ENCODE measurements around the gene DCAF12.
"Not testable (repeated sequence)": the region's sequence is repeated elsewhere in the genome, so short reads cannot be mapped to it uniquely, and the experiment has no call there.

Gene DCAF12

GRCh38 chr9:34059281-34059680, 67.2 kb downstream of the DCAF12 start:
- peaks cover 6% of the 10 kb centered on the region for H3K4me1 ChIP-seq (ENCODE audit: control insufficient read depth, insufficient read depth, low read length)
- no peak overlapping the region for H3K9ac ChIP-seq (ENCODE audit: low read length)
- H3K36me3 ChIP-seq (ENCODE audit: control insufficient read depth, insufficient read depth, low read length, severe bottlenecking): no peaks in the 10 kb centered on the region
- H3K27me3 ChIP-seq (replicated peaks; ENCODE audit: control insufficient read depth, insufficient read depth, low read length): no peaks in the 10 kb centered on the region
- DNase-seq (ENCODE audit: low read depth): no peak
- H3K9me3 ChIP-seq (ENCODE audit: control insufficient read depth, low read length): no peaks in the 10 kb centered on the region
- H3K4me3 ChIP-seq (ENCODE audit: low read length): no peak overlapping the region

- no peaks in the 10 kb centered on the region for H3K27me3 ChIP-seq (replicated peaks; ENCODE audit: control insufficient read depth, insufficient read depth, low read length)
- peaks cover 21% of the 10 kb centered on the region for H3K4me1 ChIP-seq (ENCODE audit: control insufficient read depth, insufficient read depth, low read length)
- DNase-seq (ENCODE audit: low read depth): no peak
- peak overlapping the region; percentile 90 for H3K9ac ChIP-seq (ENCODE audit: low read length)
- peak overlapping the region; percentile 85 for H3K4me3 ChIP-seq (ENCODE audit: low read length)
- H3K36me3 ChIP-seq (ENCODE audit: control insufficient read depth, insufficient read depth, low read length, severe bottlenecking): no peaks in the 10 kb centered on the region
- no peaks in the 10 kb centered on the region for H3K9me3 ChIP-seq (ENCODE audit: control insufficient read depth, low read length)
Measured at GRCh38 chr9:34049630-34050384, 76.7 kb downstream of the DCAF12 start.

- H3K36me3 ChIP-seq (ENCODE audit: control insufficient read depth, insufficient read depth, low read length, severe bottlenecking): no peaks in the 10 kb centered on the region
- peaks cover 21% of the 10 kb centered on the region for H3K4me1 ChIP-seq (ENCODE audit: control insufficient read depth, insufficient read depth, low read length)
- DNase-seq (ENCODE audit: low read depth): peak; percentile 98
- H3K9ac ChIP-seq (ENCODE audit: low read length): peak within 1 kb of the TSS; percentile 90
- H3K4me3 ChIP-seq (ENCODE audit: low read length): peak within 1 kb of the TSS; percentile 85
- H3K9me3 ChIP-seq (ENCODE audit: control insufficient read depth, low read length): no peaks in the 10 kb centered on the region
- H3K27me3 ChIP-seq (replicated peaks; ENCODE audit: control insufficient read depth, insufficient read depth, low read length): no peaks in the 10 kb centered on the region
Measured at GRCh38 chr9:34048727-34049629, 77.5 kb downstream of the DCAF12 start, which contains the start of gene UBAP2. TSS of gene UBAP2 (minus strand) at chr9:34048887. CDS start at chr9:34017148, 31,739 bp downstream.

GRCh38 chr9:34047864-34048726, 78.4 kb downstream of the DCAF12 start:
- peak overlapping the region; percentile 90 for H3K9ac ChIP-seq (ENCODE audit: low read length)
- H3K4me3 ChIP-seq (ENCODE audit: low read length): peak overlapping the region; percentile 85
- peak; percentile 57 for DNase-seq (ENCODE audit: low read depth)
- no peaks in the 10 kb centered on the region for H3K9me3 ChIP-seq (ENCODE audit: control insufficient read depth, low read length)
- peaks cover 21% of the 10 kb centered on the region for H3K4me1 ChIP-seq (ENCODE audit: control insufficient read depth, insufficient read depth, low read length)
- no peaks in the 10 kb centered on the region for H3K27me3 ChIP-seq (replicated peaks; ENCODE audit: control insufficient read depth, insufficient read depth, low read length)
- no peaks in the 10 kb centered on the region for H3K36me3 ChIP-seq (ENCODE audit: control insufficient read depth, insufficient read depth, low read length, severe bottlenecking)

- peak overlapping the region; percentile 14 for H3K9ac ChIP-seq (ENCODE audit: low read length)
- peak; percentile 31 for DNase-seq (ENCODE audit: low read depth)
- peak overlapping the region; percentile 85 for H3K4me3 ChIP-seq (ENCODE audit: low read length)
- H3K36me3 ChIP-seq (ENCODE audit: control insufficient read depth, insufficient read depth, low read length, severe bottlenecking): peaks cover 3% of the 10 kb centered on the region
- peaks cover 21% of the 10 kb centered on the region for H3K4me1 ChIP-seq (ENCODE audit: control insufficient read depth, insufficient read depth, low read length)
- no peaks in the 10 kb centered on the region for H3K27me3 ChIP-seq (replicated peaks; ENCODE audit: control insufficient read depth, insufficient read depth, low read length)
- H3K9me3 ChIP-seq (ENCODE audit: control insufficient read depth, low read length): no peaks in the 10 kb centered on the region
Measured at GRCh38 chr9:34046784-34047379, 79.6 kb downstream of the DCAF12 start.

- DNase-seq (ENCODE audit: low read depth): no peak
- Histone ChIP-seq H3K9me3 (ENCODE audit: control insufficient read depth, low read length) (no peaks in the 10 kb centered on the region), H3K27me3 (replicated peaks; ENCODE audit: control insufficient read depth, insufficient read depth, low read length) (no peaks in the 10 kb centered on the region), H3K36me3 (ENCODE audit: control insufficient read depth, insufficient read depth, low read length, severe bottlenecking) (peaks cover 3% of the 10 kb centered on the region), H3K4me1 (ENCODE audit: control insufficient read depth, insufficient read depth, low read length) (peaks cover 21% of the 10 kb centered on the region), H3K4me3 (ENCODE audit: low read length) (no peak overlapping the region), H3K9ac (ENCODE audit: low read length) (no peak overlapping the region)
Measured at GRCh38 chr9:34045903-34046302, 80.6 kb downstream of the DCAF12 start.

- not testable (repeated sequence) for H3K4me3 ChIP-seq (ENCODE audit: low read length); H3K9ac ChIP-seq (ENCODE audit: low read length)
Measured at GRCh38 chr9:34042074-34042473, 84.4 kb downstream of the DCAF12 start.

GRCh38 chr9:34038851-34039250, 87.6 kb downstream of the DCAF12 start:
- not testable (repeated sequence) for H3K4me3 ChIP-seq (ENCODE audit: low read length); H3K27me3 ChIP-seq (replicated peaks; ENCODE audit: control insufficient read depth, insufficient read depth, low read length); H3K9me3 ChIP-seq (ENCODE audit: control insufficient read depth, low read length); DNase-seq (ENCODE audit: low read depth); H3K4me1 ChIP-seq (ENCODE audit: control insufficient read depth, insufficient read depth, low read length); H3K36me3 ChIP-seq (ENCODE audit: control insufficient read depth, insufficient read depth, low read length, severe bottlenecking); H3K9ac ChIP-seq (ENCODE audit: low read length)

More at GRCh38 chr9:34042074-34042473, 84.4 kb downstream of the DCAF12 start:
- H3K27me3 ChIP-seq (replicated peaks; ENCODE audit: control insufficient read depth, insufficient read depth, low read length); H3K4me1 ChIP-seq (ENCODE audit: control insufficient read depth, insufficient read depth, low read length); DNase-seq (ENCODE audit: low read depth); H3K36me3 ChIP-seq (ENCODE audit: control insufficient read depth, insufficient read depth, low read length, severe bottlenecking); H3K9me3 ChIP-seq (ENCODE audit: control insufficient read depth, low read length): not testable (repeated sequence)

GRCh38 chr9:34037626-34038025, 88.9 kb downstream of the DCAF12 start:
- Histone ChIP-seq H3K27me3 (replicated peaks; ENCODE audit: control insufficient read depth, insufficient read depth, low read length) (no peaks in the 10 kb centered on the region), H3K36me3 (ENCODE audit: control insufficient read depth, insufficient read depth, low read length, severe bottlenecking) (peaks cover 8% of the 10 kb centered on the region), H3K9ac (ENCODE audit: low read length) (no peak overlapping the region), H3K9me3 (ENCODE audit: control insufficient read depth, low read length) (no peaks in the 10 kb centered on the region), H3K4me1 (ENCODE audit: control insufficient read depth, insufficient read depth, low read length) (peaks cover 6% of the 10 kb centered on the region), H3K4me3 (ENCODE audit: low read length) (no peak overlapping the region)
- DNase-seq (ENCODE audit: low read depth): no peak

- Histone ChIP-seq H3K36me3 (ENCODE audit: control insufficient read depth, insufficient read depth, low read length, severe bottlenecking) (peaks cover 5% of the 10 kb centered on the region), H3K27me3 (replicated peaks; ENCODE audit: control insufficient read depth, insufficient read depth, low read length) (no peaks in the 10 kb centered on the region)
Measured at GRCh38 chr9:34036625-34037024, 89.9 kb downstream of the DCAF12 start.

More at GRCh38 chr9:34036625-34037024, 89.9 kb downstream of the DCAF12 start:
- Histone ChIP-seq H3K9ac (ENCODE audit: low read length) (no peak overlapping the region), H3K4me1 (ENCODE audit: control insufficient read depth, insufficient read depth, low read length) (peaks cover 6% of the 10 kb centered on the region), H3K4me3 (ENCODE audit: low read length) (no peak overlapping the region), H3K9me3 (ENCODE audit: control insufficient read depth, low read length) (no peaks in the 10 kb centered on the region)
- DNase-seq (ENCODE audit: low read depth): no peak

All from adipocyte (in vitro differentiated cells).